Activated CD4-positive, alpha-beta T cell treated with anti-CD3 and anti-CD28 coated beads for 24 hours (primary cell): ENCODE results near the gene ZPBP.

Experiments used
- DNase-seq, 2 donors: peaks; one replicate each; pipeline ENCODE4 v3.0.0-alpha.2; 2020; ENCODE audit warnings: low read depth in 2 of 2

The ZPBP gene

DNA sequence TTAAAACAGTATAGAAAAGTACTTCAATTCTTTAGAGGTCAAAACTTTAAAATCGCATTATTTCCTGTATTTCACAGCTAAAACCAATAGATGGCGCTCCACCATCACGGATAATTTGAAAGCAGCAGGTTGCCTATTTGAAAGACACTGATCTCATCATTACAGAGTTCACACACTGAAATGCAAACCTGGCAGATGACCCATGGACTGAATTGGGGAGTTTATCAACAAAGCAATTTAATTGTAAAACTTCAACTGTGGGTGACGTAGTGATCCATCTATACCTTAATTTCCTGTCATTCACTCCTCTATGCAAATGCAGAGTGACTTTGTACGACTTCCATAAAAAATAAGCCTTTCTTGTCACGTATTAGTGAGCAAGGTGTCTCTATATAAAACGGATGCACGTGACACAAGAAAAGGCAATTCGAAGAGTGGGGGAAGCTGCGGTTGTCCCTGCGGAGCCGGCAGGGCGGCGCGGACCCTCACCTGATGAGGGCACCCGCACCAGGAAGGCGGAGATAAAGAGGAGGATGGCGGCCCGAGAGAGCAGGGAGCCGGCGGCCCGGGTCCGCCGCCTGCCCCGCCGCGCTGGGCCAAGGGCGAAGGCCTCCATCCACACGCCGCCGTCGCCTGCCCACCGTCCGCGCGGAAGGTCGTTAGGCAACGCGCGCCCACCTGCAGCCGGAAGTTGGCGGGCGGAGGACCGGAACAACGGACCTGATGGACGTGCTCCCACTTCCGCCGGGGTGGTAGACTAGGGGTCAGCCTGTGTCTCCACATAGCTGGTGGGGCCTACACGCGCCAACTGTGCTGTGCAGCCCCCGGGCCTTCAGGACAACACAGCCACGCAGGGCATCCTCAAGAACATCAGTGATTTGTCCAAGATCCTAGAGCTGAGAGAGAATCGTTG, at the start of gene ZPBP:
Gene ZPBP (minus strand): TSS at position 668 of the 913 bp plus-strand sequence. CDS start 52 bp downstream, at position 616.
- DNase-seq: peak; percentile 27 to 43

DNA sequence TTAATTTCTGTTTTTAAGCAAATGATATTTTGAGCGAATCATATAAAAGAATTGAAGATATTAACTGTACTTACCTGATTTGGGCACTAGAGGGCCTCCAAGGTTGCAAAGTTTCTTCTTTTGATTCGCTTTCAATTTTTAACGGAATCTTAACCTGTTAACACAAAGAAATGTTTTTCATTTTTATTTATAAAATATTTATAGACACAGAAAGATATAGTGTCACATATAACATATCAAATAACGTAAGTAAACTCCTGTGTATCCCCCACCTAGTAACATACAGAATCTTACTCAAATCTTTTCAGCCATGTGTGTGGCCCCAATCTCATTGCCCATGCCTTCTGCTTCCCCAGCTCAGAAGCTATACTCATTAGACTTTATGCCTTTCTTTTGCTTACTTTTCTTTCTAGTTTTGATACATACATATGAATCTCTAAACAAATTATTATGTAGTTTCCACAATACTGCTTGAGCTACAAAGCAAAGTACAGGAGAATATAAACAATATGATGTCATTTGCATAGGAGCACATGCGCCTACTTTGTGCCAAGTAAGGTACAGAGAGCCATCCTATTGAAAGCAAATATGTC, 49.5 kb upstream of the ZPBP start:
- peak in 1 of 2 donors; percentile 48 for DNase-seq

DNA sequence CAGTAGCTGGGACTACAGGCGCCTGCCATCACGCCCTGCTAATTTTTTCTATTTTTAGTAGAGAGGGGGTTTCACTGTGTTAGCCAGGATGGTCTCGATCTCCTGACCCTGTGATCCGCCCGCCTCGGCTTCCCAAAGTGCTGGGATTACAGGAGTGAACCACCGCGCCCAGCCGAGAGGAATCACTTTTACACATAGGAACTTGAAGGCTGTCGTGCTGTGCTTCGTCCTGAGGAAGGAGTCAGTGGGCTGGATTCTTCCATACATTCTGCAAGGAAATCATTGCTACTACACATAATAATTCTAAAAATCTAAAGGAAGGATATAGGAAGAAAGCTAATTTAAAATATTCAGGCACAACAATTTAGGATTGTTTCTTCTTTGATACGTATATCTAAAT, 48.8 kb upstream of the ZPBP start:
- DNase-seq: no peak

DNA sequence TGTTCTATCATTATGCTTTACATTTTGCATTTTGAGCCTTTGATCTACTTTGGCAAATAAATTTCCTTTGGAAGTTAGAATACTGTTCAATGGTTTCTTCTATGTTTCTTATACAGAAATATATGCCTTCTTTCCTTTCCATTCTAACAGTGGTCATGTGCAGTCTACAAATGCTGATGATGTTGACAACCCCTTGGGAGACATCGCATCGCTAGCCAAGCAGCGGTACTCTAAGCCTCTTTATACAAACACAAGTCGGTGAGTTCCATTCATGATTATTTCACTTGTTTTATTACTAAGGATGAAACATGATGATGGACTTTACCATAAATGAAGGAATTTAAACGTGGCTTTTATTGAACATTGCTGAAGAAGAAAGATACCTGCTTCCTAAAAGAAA, 48.1 kb upstream of the ZPBP start:
- DNase-seq: no peak

- no peak for DNase-seq
Observed at GRCh38 chr7:50140688-50141087, 47.6 kb upstream of the ZPBP start.

DNA sequence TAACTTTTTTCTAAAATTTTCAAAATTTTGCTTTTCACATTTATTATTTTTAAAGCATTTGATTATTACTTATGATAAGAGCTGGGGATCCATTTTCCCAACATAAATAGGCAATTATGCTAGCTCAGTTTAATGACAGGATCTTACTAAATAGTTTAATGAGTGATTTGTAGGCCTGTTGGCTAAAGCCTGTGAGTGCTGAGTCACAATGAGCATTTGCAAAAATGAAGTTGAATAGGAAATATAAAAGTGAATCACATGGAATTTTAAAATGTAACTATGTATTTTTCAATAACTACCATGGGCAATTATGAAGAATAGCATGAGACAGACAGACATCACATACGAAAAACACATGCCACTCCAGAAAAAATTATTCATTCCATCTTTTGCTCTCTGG, 45.1 kb upstream of the ZPBP start:
- no peak for DNase-seq

DNA sequence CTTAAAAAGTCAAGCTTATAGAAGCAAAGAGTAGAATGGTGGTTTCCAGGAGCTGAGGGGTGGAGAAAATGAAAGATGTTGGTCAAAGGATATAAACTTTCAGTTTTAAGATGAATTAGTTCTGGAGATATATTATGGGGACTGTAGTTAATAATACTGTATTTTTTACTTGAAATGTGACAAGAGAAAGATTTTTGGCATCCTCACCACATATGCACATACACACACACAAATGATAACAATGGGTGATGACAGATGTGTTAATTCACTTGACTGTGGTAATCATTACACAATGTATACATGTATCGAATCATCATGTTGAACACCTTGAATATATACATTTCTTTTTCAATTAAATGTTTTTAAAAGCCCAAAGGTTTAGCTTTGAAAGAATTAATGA, 32.7 kb upstream of the ZPBP start:
- no peak for DNase-seq

GRCh38 chr7:50121286-50121685, 28.2 kb upstream of the ZPBP start:
- DNase-seq: no peak

GRCh38 chr7:50119815-50120637, 27.0 kb upstream of the ZPBP start:
- peak; percentile 10 to 15 for DNase-seq

DNA sequence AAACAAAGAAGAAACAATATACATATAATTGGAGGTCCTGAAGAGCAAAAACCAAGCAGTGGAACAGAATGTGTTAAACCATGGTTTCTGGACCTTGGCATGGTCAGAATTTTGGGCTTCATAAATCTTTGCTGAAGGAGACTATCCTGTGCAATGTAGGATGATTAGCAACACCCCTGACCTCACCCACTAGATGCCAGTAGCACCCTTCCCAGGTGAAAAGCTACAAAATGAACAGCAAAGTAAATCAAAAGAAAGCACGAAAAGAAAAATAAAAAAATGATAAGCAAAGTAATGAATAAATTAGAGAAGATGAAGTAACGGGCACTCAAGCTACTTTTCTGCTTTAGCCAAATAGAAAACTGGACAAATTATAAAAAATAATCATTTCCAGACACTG, 19.2 kb upstream of the ZPBP start:
- no peak for DNase-seq

GRCh38 chr7:50101873-50102272, 8.8 kb upstream of the ZPBP start:
- no peak for DNase-seq

- no peak for DNase-seq
Observed at GRCh38 chr7:50095634-50096033, 2.6 kb upstream of the ZPBP start.

DNA sequence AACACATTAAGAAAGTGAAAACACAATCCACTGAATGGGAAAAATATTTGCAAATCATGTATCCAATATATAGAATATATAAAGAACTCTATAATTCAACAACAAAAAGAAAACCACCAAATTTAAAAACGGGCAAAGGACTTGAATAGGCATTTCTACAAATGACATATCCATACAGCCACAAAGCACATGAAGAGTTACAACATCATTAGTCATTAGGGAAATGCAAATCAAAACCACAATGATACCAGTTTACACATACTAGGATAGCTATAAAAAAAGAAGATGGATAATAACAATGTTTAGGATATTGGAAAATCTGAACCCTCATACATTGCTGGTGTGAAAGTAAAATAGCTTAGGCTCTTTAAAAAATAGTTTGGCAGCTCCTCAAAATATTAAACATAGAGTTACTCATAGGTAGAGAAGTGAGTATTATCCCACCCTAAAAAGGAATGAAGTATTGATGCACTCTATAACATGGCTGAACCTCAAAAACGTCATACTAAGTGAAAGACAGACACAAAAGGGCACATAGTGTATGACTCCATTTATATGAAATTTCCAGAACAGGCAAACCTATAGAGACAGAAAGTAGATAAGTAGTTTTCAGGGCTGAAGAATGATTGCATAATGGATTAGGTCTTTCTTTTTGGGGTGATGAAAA, 4.5 kb downstream of the ZPBP start:
- DNase-seq: no peak

DNA sequence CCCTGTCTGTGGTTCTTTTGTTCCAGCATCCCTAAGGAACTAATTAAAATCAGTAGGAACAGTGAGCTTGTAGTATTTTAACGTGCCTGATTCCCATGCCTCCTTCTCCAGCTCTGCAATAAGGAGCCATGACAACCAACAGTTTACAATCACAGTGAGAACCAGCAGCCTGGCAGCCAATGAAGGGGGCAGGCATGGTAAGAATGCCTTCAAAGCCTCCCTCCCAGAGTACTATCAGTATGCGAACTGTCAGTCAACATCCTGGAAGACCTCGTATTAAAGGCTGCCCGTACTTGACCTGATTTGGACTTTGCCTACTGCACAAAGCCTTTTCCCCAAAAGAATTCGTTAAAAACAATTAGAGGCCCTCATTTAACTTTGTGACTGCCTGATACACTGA, 7.7 kb downstream of the ZPBP start:
- DNase-seq: no peak

DNA sequence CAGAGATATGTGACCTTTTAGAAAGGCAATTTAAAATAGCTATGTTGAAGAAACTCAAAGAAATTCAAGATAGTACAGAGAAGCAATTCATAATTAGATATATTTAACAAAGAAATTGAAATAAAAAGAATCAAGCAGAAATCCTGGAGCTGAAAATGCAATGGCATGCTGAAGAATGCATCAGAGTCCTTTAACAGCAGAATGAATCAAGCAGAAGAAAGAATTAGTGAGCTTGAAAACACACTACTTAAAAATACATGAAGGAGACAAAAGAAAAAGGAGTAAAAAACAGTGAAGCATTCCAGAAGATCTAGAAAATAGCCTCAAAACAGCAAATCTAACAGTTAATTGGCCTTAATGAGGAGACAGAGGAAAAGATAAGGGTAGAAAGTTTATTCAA, 20.0 kb downstream of the ZPBP start:
- DNase-seq: no peak

DNA sequence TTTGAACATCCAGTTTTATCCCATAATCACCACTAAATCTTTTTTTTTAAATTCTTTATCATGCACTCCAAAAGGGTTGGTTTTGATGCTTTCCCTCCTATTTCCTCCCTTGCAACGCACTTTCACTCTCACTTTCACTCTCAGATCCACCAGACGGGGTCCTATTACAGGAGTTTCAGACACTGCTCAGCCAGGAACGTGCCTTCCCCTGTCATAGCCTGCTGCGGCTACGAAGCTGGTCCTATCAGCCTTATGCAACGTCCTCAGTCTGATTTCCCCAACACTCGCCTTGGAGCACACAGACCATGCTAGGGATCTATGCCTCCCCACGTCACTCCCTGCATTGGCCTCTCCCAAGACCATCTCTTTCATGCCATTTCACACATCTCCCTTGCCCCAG, 23.4 kb downstream of the ZPBP start:
- DNase-seq: no peak

DNA sequence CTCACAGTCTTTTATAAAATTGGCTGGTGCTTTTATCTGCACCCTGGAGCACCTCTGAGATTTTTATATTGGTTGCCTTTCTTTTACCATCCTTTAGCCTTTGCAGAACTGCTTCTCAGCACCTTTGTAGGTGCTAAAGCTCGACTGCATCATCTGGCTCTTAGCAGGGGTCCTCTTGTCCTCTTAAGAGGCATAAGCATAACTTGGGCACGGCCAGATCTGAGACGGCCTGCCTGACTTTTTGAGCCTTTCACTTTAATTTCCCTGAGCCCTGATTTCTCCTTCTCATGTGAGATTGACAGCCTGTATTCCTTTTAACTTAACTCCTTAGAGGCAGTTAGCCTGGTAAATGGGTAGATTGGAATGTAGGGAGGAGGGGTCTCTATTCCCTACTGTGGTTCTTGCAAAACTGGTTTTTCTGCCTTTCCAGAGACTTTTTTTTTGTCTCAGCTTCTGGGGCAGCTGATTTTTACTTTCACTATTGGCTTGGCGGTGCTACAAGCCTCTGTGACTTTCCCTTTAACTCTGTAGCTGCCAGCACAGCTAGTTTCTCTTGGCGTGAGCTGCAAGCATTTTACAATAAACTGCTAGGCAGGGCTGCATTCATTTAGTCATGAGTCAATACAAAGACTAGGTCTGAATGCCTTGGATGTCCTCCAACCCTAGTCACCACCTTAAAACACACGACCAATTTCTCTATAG, 24.0 kb downstream of the ZPBP start:
- no peak for DNase-seq

GRCh38 chr7:50068026-50068425, 25.0 kb downstream of the ZPBP start:
- no peak for DNase-seq

GRCh38 chr7:50062951-50063350, 30.1 kb downstream of the ZPBP start:
- DNase-seq: no peak

DNA sequence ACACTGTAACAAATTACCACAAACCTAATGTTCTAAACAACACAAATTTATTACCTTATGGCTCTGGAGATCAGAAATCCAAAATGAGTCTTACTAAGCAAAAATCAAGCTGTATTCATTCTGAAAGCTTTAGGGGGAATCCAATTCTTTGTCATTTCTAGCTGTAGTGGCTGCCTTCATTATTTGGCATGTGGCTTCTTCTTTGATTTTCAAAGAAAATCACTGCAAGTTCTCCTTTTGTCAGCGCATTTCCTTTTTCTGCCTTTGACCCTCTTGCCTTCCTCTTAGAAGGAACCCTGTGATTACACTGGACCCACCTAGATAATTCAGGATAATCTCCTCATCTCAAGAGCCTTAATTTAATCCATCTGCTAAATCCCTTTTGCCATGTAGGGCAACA, 36.9 kb downstream of the ZPBP start:
- no peak for DNase-seq

DNA sequence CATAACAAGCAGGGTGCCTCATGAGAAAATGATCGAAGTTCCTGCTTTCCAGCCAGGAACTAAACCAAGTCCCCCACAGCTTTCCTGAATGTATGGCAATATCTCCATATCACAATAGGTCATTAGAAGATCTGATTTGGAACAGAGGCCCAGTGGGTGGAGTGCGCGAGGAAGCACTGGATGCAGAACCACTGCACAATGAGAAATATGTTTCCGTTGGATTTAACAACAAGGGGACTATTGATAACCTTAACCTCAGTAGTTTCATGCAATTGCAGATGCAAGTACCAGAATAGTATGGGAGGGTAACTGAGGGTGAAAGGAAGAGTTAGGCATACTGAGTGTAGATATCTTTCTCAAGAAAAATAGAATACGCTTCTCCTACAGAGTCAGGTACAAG, 45.3 kb downstream of the ZPBP start:
- DNase-seq: no peak
